ENCODE measurements around the gene SIGMAR1. TPM values are rescaled to one million over a fixed set of nuclear protein-coding genes. Genes with fewer than 3 reads are reported as not detected.

The SIGMAR1 gene
- total RNA-seq, 4 donors from 2014 or later, result 48.6 to 89.7 (median 76.6) TPM

- Histone ChIP-seq H3K4me1 (peaks cover 12 to 39% of the 10 kb centered on the region in 2 donors), H3K4me3 (replicated peaks in 1 of 3) (peak overlapping the region in 1 of 3 donors; percentile 18), H3K27ac (peak overlapping the region; percentile 34 to 62 (median 50)), H3K27me3 (no peaks in the 10 kb centered on the region), H3K36me3 (no peaks in the 10 kb centered on the region), H3K9me3 (no peaks in the 10 kb centered on the region)
- DNase-seq, result peak; percentile 80 to 82
- TF ChIP-seq CTCF (IDR thresholded peaks at IDR 0.05), result peak; percentile 63 to 93 (median 85)
- TF ChIP-seq POLR2A (IDR thresholded peaks at IDR 0.05), result no peak
- 2 to 6% methylated on average over 16 to 22 of the region's 60 CpGs for WGBS, 2 donors
- intact Hi-C loops (cut with DNase I), result loop anchor here (5.0 to 10.0 kb wide), 3 partner anchors 44 to 257 kb away; no protein-coding TSS in a partner anchor
Measured at GRCh38 chr9:34591248-34591916, 46.2 kb downstream of the SIGMAR1 start.

- H3K9me3 ChIP-seq, result no peaks in the 10 kb centered on the region
- H3K36me3 ChIP-seq, result no peaks in the 10 kb centered on the region
- peak in 1 of 2 donors; percentile 27 for DNase-seq
- H3K27ac ChIP-seq, result peak overlapping the region; percentile 34 to 62 (median 50)
- peaks cover 12 to 39% of the 10 kb centered on the region in 2 donors for H3K4me1 ChIP-seq
- intact Hi-C loops (cut with DNase I), result loop anchor here (5.0 to 10.0 kb wide), 3 partner anchors 43 to 256 kb away; no protein-coding TSS in a partner anchor
- H3K27me3 ChIP-seq, result peaks cover 3% of the 10 kb centered on the region
- TF ChIP-seq CTCF (IDR thresholded peaks at IDR 0.05) (no peak), POLR2A (IDR thresholded peaks at IDR 0.05) (no peak)
- WGBS, 2 donors, result 10 to 19% methylated on average over 20 to 24 of the region's 40 CpGs
- peak overlapping the region in 1 of 3 donors; percentile 44 for H3K4me3 ChIP-seq (replicated peaks in 1 of 3)
Measured at GRCh38 chr9:34590381-34591247, 47.0 kb downstream of the SIGMAR1 start.

GRCh38 chr9:34589636-34590380 is 47.8 kb downstream of the SIGMAR1 start, which contains the start of gene CNTFR:
Gene CNTFR, minus strand, starts transcription at chr9:34589724. Its CDS starts 20,743 bp downstream, at chr9:34568981.
- Histone ChIP-seq H3K36me3 (no peaks in the 10 kb centered on the region), H3K27ac (peak within 1 kb of the TSS; percentile 25 to 50 (median 33)), H3K4me3 (replicated peaks in 1 of 3) (peak within 1 kb of the TSS; percentile 4 to 44 (median 11)), H3K9me3 (no peaks in the 10 kb centered on the region), H3K27me3 (peaks cover 4% of the 10 kb centered on the region), H3K4me1 (peaks cover 12 to 39% of the 10 kb centered on the region in 2 donors)
- DNase-seq, result peak; percentile 27 to 34
- 1 to 2% methylated on average over 18 to 42 of the region's 104 CpGs for WGBS, 2 donors
- TF ChIP-seq CTCF (IDR thresholded peaks at IDR 0.05), result no peak
- no peak for TF ChIP-seq POLR2A (IDR thresholded peaks at IDR 0.05)
- intact Hi-C loops (cut with DNase I), result loop anchor here (5.0 to 10.0 kb wide), 3 partner anchors 43 to 255 kb away; no protein-coding TSS in a partner anchor

- TF ChIP-seq POLR2A (IDR thresholded peaks at IDR 0.05) (no peak), CTCF (IDR thresholded peaks at IDR 0.05) (no peak)
- Histone ChIP-seq H3K4me3 (replicated peaks in 1 of 3) (peak overlapping the region in 1 of 3 donors; percentile 44), H3K27me3 (peaks cover 4% of the 10 kb centered on the region), H3K27ac (no peak overlapping the region), H3K4me1 (peaks cover 12 to 39% of the 10 kb centered on the region in 2 donors), H3K36me3 (no peaks in the 10 kb centered on the region), H3K9me3 (no peaks in the 10 kb centered on the region)
- WGBS, 2 donors, result 2 to 5% methylated on average over 19 to 32 of the region's 86 CpGs
- no peak for DNase-seq
- intact Hi-C loops (cut with DNase I), result no loop called here
Measured at GRCh38 chr9:34588671-34589635, 48.6 kb downstream of the SIGMAR1 start.
